Islet precursor cell (in vitro differentiated cells): Measurements from ENCODE around the gene LPCAT1.

Source experiments
- DNase-seq: peaks from one replicate; pipeline ENCODE4 v3.0.0-alpha.2; 2018

The LPCAT1 gene

GRCh38 chr5:1419476-1420210 lies 104.1 kb downstream of the LPCAT1 start:
- DNase-seq: no peak

GRCh38 chr5:1418921-1419280 lies 104.9 kb downstream of the LPCAT1 start:
- no peak for DNase-seq

DNA sequence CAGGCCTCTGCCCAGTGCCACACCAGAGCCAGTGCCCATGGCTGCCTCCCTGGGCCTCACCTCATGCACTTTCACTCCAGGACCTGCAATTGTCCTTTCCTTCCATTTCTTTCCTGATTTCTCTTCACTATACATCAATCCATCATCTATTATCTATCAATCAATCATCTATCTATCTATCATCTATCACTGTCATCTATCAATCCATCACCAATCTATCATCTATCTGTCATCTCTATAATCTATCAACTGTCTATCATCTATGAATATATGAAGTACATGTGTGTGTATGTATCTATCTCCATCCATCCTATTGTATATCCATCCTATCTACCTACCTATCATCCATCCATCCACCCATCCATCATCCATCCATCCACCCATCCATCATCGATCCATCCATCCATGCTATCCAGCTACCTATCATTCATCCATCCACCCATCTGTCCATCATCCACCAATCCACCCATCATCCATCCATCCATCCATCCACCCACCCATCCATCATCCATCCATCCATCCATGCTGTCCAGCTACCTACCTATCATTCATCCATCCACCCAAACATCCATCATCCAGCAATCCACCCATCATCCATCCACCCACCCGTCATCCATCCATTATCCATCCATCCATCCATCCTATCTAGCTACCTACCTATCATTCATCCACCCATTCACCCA lies 105.4 kb downstream of the LPCAT1 start:
- no peak for DNase-seq

- DNase-seq: no peak
These were observed 106.1 kb downstream of the LPCAT1 start for GRCh38 chr5:1417586-1418225.

- no peak for DNase-seq
These were observed 106.8 kb downstream of the LPCAT1 start for GRCh38 chr5:1416856-1417469.

- DNase-seq: no peak
These were observed 108.0 kb downstream of the LPCAT1 start for GRCh38 chr5:1415626-1416360.

DNA sequence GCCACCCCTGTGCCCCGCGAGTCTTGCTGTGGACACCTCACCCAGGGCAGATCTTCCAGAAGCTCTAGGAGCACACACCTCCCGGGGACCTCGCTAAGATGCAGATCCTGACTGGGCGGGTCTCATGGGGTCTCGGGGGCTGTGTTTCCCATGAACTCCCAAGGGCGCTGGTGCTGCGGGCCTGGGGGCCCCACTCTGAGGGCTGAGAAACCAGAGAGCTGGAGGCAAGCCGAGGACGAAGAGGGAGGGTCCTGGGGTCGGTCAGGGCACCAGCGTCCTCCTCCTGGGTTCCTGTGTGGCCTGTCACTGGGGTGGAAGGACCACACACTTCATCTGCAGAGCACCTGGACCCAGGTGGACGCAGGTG lies 108.7 kb downstream of the LPCAT1 start:
- DNase-seq: no peak

GRCh38 chr5:1414311-1415058 lies 109.3 kb downstream of the LPCAT1 start:
- no peak for DNase-seq

GRCh38 chr5:1413611-1414241 lies 110.0 kb downstream of the LPCAT1 start:
- no peak for DNase-seq

DNA sequence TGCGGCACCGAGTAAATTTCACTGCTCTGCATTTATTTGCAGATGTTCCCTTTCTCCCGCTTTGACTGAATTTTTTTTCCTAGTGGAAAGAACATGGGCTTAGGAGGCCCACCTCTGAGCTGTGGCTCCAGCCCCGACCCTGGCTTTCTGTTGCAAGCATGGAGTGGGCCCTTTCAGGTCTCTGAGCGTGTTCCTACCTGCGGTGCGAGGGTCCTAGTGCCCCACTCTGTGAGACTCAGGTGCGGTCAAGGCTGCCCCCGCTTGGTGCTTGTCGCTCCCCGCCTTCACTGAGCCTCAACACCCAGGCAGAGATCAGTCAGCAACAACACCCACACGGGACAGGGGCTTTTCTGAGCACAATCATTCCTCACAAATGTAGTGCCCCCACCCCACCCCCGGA lies 110.5 kb downstream of the LPCAT1 start:
- DNase-seq: no peak

- DNase-seq: no peak
These were observed 111.1 kb downstream of the LPCAT1 start for GRCh38 chr5:1412621-1413020.

GRCh38 chr5:1412163-1412562 lies 111.6 kb downstream of the LPCAT1 start:
- DNase-seq: no peak
